Immature natural killer cell (primary cell): ENCODE data around the gene SPTBN5. TPM values are rescaled to one million over a fixed set of nuclear protein-coding genes. Genes with fewer than 3 reads are reported as not detected.
A peak's percentile ranks its signal among the peaks of the same experiment; 100 is the strongest.

Source experiments
- DNase-seq, 3 donors: peaks; one replicate each; pipeline ENCODE4 v3.0.0; 2022; ENCODE audit warnings: mixed read lengths in 1 of 3
- H3K27ac Mint-ChIP-seq, 6 donors: one replicate each; pipeline ENCODE4 v1.8.0; 2020; ENCODE audit warnings: mixed read lengths in 6 of 6, mild to moderate bottlenecking in 5 of 6, inconsistent platforms in 4 of 6, moderate library complexity in 3 of 6
- H3K27me3 Mint-ChIP-seq, 3 donors: one replicate each; pipeline ENCODE4 v1.8.0; 2020 to 2021; ENCODE audit warnings: low read depth in 3 of 3, mild to moderate bottlenecking in 3 of 3, mixed read lengths in 3 of 3, moderate library complexity in 3 of 3, inconsistent platforms in 1 of 3
- H3K36me3 Mint-ChIP-seq, 3 donors: one replicate each; pipeline ENCODE4 v1.8.0; 2020; ENCODE audit warnings: mixed read lengths in 3 of 3, inconsistent platforms in 2 of 3, mild to moderate bottlenecking in 2 of 3
- H3K4me1 Mint-ChIP-seq, 2 donors: one replicate each; pipeline ENCODE4 v1.8.0; 2020; ENCODE audit warnings: inconsistent platforms in 2 of 2, mild to moderate bottlenecking in 2 of 2, mixed read lengths in 2 of 2, moderate library complexity in 1 of 2
- H3K4me3 Mint-ChIP-seq, 5 donors: one replicate each; pipeline ENCODE4 v1.8.0; 2020; ENCODE audit warnings: mild to moderate bottlenecking in 5 of 5, mixed read lengths in 5 of 5, inconsistent platforms in 3 of 5, moderate library complexity in 3 of 5
- H3K9me3 Mint-ChIP-seq, 6 donors: one replicate each; pipeline ENCODE4 v1.8.0; 2020; ENCODE audit warnings: mild to moderate bottlenecking in 6 of 6, mixed read lengths in 6 of 6, inconsistent platforms in 4 of 6, moderate library complexity in 3 of 6
- polyA plus RNA-seq, 3 donors: library from polyadenylated mRNA; unstranded; fragments of 300-500 nt; fragmentation: Illumina TruSeq; gene quantifications; one replicate each; pipeline ENCODE4 v1.2.3, GENCODE V29; 2021

The SPTBN5 gene
- polyA plus RNA-seq, 3 donors from 2014 or later = 0.06 TPM; not detected in 2

DNA sequence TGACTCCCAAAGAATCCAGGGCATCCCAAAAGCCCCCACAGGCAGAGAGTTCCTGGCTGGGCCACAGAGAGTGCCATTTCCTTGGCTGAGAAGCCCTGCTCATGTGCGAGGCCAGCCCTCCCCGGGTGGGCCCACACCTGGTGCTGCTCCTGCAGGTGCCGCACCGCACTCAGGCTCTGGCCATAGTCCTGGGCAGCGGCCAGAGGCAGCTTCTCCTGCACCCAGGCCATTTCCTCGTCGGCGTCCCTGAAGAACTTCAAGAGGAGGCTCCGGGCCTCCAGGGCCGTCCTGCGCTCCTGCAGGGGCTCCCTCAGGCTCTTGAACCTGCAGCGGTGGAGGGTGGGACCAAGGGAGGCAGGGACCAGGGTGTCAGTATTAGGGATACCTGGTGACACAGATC lies 37.1 kb downstream of the SPTBN5 start:
- Mint-ChIP-seq H3K27ac (no peak overlapping the region), H3K4me1 (peaks cover 0 to 4% of the 10 kb centered on the region in 2 donors), H3K4me3 (no peak overlapping the region), H3K9me3 (no peaks in the 10 kb centered on the region), H3K36me3 (no peaks in the 10 kb centered on the region), H3K27me3 (peaks cover 0 to 9% (median 0%) of the 10 kb centered on the region in 3 donors)
- DNase-seq = no peak

DNA sequence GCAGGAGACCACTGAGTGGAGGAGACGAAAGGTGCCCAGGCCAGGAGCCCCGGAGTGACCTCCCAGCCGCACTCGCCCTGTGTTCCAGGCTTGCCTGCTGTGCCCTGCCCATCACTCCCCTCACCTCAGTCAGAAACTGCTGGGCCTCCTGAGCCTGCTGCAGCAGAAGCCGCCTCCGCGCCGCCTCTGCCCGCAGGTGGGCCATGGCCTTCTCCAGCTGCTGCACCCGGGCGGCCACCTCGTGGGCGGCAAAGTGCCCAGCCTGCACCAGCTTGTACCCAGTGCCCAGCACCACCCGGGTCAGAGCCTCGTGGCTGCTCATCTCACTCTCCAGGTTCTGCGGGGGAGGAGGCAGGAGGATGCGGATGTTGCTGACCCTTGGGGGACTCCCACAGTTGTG lies 37.6 kb downstream of the SPTBN5 start:
- H3K36me3 Mint-ChIP-seq = no peaks in the 10 kb centered on the region
- no peak for DNase-seq
- H3K27ac Mint-ChIP-seq = no peak overlapping the region
- peaks cover 0 to 4% of the 10 kb centered on the region in 2 donors for H3K4me1 Mint-ChIP-seq
- H3K27me3 Mint-ChIP-seq = peaks cover 0 to 9% (median 0%) of the 10 kb centered on the region in 3 donors
- no peaks in the 10 kb centered on the region for H3K9me3 Mint-ChIP-seq
- no peak overlapping the region for H3K4me3 Mint-ChIP-seq

DNA sequence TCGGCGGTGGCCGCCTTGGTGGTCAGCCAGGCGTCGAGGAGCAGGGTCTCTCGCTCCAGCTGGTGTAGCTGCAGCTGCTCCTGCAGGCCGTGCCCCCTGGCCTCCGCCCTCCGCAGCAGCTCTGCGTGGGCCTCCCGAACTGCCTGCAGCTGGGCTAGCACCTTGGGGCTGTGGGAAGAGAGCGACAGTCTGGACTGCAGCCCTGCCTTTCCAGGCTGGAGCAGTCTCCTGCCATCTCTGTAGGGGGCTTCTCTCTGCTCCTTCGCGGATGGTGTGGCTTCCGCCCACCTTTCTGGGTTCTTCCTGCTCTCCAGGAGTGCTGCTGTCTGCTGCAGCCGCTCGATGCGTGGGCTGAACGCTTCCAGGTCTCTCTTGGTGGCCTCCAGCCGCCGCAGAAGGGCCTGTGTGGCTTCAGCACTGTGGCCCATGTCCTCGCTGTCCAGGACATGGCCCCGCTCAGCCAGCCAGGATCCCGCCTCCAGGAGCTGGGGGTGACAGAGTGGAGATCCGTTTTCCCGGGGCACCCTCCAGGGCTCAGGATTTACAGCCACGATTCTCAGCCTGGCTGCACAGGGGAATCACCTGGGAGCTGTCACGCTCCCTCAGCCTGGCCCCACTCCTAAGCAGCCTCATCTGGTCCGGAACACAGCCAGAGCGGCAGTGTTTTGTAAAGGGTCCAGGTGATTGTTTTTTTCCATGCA lies 38.4 kb downstream of the SPTBN5 start:
- H3K9me3 Mint-ChIP-seq = no peaks in the 10 kb centered on the region
- H3K4me1 Mint-ChIP-seq = peaks cover 0 to 4% of the 10 kb centered on the region in 2 donors
- H3K36me3 Mint-ChIP-seq = no peaks in the 10 kb centered on the region
- H3K27me3 Mint-ChIP-seq = peaks cover 0 to 9% (median 0%) of the 10 kb centered on the region in 3 donors
- H3K27ac Mint-ChIP-seq = no peak overlapping the region
- no peak for DNase-seq
- H3K4me3 Mint-ChIP-seq = no peak overlapping the region

DNA sequence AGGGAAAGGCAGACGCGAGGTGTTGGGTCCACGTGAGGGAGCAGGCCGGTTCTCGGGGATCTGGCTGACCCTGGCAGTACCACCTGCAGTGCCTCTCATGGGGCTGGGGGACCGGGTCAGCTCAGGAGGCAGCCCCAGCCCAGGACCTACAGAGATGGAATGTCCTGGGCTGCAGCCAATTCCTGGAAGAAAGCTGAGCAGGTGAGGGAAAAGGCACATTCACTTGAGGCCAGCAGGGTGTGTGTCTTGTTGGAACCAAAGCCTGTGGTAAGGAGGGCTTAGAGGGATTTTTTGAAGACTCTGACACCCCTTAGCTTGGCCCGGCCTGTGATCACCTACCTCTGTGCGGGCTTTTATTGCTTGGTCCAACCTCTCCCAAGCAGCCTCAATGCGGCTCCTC lies 39.4 kb downstream of the SPTBN5 start:
- Mint-ChIP-seq H3K27me3 (peaks cover 0 to 9% (median 0%) of the 10 kb centered on the region in 3 donors), H3K4me3 (no peak overlapping the region), H3K27ac (no peak overlapping the region), H3K9me3 (no peaks in the 10 kb centered on the region), H3K4me1 (no peaks in the 10 kb centered on the region), H3K36me3 (no peaks in the 10 kb centered on the region)
- DNase-seq = no peak

DNA sequence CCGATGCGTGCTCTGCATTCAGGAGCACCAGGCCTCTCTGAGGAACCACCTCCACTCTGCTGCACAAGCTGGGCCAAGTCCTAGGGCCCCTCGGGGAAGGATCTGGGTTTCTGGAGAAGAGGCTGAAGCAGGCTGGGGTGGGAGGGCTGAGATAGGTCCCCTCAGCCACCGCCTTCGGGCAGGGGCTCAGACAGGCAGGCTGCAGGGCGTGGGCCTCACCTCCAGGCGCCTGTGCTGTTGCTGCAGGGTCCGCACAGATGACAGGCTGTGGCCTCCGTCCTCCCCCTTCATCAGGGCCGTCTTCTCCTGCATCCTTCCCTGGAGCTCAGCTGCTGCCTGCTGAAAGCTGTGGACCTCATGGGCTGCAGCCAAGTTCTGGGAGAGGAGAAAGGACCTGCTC lies 40.0 kb downstream of the SPTBN5 start:
- Mint-ChIP-seq H3K27me3 (peaks cover 0 to 9% (median 0%) of the 10 kb centered on the region in 3 donors), H3K36me3 (no peaks in the 10 kb centered on the region), H3K9me3 (no peaks in the 10 kb centered on the region), H3K27ac (no peak overlapping the region), H3K4me3 (no peak overlapping the region), H3K4me1 (no peaks in the 10 kb centered on the region)
- DNase-seq = no peak

DNA sequence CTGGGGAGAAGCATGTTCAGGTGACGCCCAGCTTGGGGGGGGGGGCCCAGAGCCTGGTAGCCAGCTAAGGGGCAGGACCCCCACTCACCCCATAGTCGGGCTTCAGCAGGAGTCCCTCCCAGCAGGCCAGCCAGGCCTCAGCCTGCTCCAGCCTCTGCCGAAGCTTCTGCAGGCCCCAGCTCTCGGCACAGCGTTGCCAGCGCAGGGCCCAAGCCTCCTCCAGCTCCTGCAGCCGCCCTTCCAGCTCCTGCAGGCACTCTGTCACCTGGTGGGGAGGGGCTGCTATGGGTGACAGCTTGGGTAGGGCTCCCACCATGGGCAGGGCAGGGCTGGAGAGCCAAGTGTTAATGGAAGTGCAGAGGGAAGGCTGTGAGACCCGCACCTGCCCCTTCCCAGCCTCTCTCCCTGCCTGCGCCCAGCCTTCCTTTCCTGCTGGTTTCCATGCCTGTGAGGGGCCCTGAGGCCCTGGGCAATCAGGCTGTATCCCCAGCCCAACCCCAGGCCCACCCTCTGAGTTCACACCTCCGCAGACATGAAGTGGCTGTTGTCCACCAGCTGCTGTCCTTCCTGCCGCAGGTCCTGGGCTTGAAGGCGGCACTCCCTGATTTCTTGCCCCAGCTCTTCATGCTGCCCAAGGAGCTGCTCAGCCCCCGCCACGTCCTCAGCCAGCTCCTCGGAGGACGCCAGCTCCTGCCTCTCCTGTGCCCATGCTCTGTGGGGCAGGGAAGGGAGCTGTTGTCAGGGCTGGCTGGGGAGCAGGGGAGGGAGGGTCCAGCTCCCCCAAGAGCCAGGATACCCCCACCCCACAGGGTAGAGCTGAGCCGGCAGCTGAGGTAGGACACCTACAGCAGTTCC lies 40.9 kb downstream of the SPTBN5 start:
- DNase-seq = no peak

DNA sequence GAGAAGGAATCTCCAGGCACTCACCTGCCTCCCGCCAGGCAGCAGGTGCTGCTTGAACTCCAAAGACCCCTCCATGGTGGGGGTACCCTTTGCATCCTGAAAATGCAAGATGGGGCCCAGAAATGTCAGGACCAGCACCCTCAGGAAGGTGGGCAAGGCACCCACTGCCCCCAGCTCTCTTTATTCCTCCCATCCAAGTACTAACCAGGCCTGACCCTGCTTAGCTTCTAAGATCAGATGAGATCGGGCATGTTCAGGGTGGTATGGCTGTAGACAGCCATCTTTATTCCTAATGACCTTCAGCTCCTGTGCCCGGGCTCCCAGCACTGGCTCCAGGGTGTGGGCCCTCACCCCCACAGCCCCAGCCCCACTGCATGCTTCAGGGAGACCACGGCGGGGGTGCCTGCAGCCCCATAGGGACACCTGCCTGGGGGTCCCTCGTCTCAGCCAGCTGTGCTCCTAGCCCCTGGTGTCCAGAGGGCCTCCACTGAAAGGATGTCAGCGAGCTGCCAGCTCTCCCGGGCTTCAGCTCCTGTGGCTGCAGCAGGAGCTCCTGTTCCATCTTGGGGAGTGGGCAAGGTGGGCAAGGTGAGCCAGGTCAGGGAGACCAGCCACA lies 42.0 kb downstream of the SPTBN5 start:
- Mint-ChIP-seq H3K4me3 (no peak overlapping the region), H3K27ac (peak overlapping the region in 1 of 6 donors; percentile 26), H3K9me3 (no peaks in the 10 kb centered on the region), H3K36me3 (peaks cover 0 to 7% (median 5%) of the 10 kb centered on the region in 3 donors), H3K4me1 (no peaks in the 10 kb centered on the region), H3K27me3 (peaks cover 0 to 4% (median 0%) of the 10 kb centered on the region in 3 donors)
- DNase-seq = no peak

More for the DNA sequence above, 40.9 kb downstream of the SPTBN5 start:
- no peaks in the 10 kb centered on the region for H3K4me1 Mint-ChIP-seq
- peaks cover 0 to 6% (median 5%) of the 10 kb centered on the region in 3 donors for H3K36me3 Mint-ChIP-seq
- no peak overlapping the region for H3K4me3 Mint-ChIP-seq
- H3K9me3 Mint-ChIP-seq = no peaks in the 10 kb centered on the region
- peaks cover 0 to 6% (median 0%) of the 10 kb centered on the region in 3 donors for H3K27me3 Mint-ChIP-seq
- H3K27ac Mint-ChIP-seq = no peak overlapping the region

DNA sequence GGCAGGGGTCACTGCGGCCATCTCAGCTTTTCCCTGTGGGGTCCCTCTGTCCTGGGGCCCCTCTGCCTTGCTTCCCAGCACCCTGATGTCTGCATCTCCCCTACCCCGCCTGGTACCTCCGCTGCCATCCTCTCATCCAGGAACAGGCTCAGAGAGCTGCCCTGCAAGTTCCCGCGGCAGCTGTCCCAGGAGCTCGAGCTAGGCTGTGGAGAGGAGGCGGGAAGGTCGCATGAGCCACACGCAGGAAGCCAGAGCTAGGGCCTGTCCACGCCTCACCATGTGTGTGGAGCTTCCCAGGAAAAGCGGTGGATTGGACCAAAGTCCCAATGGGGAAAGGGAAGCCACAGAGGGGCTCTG lies 42.7 kb downstream of the SPTBN5 start:
- DNase-seq = no peak
- H3K36me3 Mint-ChIP-seq = peaks cover 0 to 7% (median 5%) of the 10 kb centered on the region in 3 donors
- no peaks in the 10 kb centered on the region for H3K9me3 Mint-ChIP-seq
- H3K27me3 Mint-ChIP-seq = peaks cover 0 to 4% (median 0%) of the 10 kb centered on the region in 3 donors
- no peak overlapping the region for H3K27ac Mint-ChIP-seq
- H3K4me1 Mint-ChIP-seq = no peaks in the 10 kb centered on the region
- H3K4me3 Mint-ChIP-seq = no peak overlapping the region

DNA sequence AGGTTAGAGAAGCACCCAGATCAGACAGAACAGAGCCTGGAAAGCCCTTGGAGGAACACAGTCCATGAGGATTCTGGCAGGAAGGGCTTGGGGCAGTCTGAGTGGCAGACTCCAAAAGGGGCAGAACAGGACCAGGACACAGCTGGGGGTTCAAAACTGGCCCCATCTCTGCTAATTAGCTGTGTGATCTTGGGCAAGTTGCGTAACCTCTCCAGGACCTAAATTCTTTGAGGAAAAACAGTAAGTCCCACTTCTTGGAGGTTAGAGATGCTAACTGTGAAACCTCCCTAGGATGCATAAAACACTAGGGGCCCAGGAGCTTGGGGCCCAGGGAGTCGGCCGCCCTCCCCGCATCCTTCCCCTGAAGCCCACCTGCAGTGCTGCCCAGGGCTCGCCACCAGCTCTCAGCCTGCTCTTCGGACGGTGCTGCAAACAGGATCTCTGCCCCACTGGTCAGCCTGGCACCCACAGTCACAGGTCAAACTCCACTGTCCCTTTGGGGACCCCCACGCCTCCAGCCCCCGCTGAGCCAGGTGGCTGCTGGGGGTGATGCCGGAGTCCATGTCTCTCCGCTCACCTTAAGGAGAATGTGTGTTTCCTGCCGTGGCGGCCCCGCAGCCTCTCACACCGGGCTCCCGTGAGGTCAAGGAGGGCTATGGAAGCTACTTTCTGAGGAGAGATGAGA lies 43.2 kb downstream of the SPTBN5 start:
- Mint-ChIP-seq H3K4me3 (no peak overlapping the region), H3K36me3 (peaks cover 0 to 9% (median 5%) of the 10 kb centered on the region in 3 donors), H3K27me3 (peaks cover 0 to 3% (median 0%) of the 10 kb centered on the region in 3 donors)

DNA sequence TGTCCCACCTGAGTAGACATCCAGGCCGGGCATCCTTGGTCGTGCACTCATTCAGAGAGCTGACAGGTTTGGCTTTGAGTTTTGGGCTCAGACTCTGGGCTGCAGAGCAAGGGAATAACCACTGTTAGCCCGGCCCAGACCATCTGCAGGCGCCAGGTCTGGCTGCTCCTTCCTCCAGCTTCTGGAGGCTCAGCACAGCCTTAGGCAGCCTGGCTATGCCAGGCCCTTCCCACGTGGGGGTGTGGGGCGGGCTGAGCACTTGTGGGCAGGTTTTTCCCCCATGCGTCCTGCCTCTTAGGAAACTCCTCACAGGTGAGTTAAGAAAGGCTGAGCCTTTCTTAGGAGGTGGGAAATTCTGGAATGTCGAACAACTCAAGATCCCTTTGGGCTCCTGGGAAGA lies 44.0 kb downstream of the SPTBN5 start:
- peaks cover 0 to 10% (median 5%) of the 10 kb centered on the region in 3 donors for H3K36me3 Mint-ChIP-seq
- H3K27me3 Mint-ChIP-seq = no peaks in the 10 kb centered on the region
- H3K27ac Mint-ChIP-seq = no peak overlapping the region
- H3K9me3 Mint-ChIP-seq = no peaks in the 10 kb centered on the region
- no peaks in the 10 kb centered on the region for H3K4me1 Mint-ChIP-seq
- no peak for DNase-seq
- H3K4me3 Mint-ChIP-seq = no peak overlapping the region

More for the DNA sequence above, 43.2 kb downstream of the SPTBN5 start:
- H3K4me1 Mint-ChIP-seq = no peaks in the 10 kb centered on the region
- DNase-seq = no peak
- no peak overlapping the region for H3K27ac Mint-ChIP-seq
- H3K9me3 Mint-ChIP-seq = no peaks in the 10 kb centered on the region

DNA sequence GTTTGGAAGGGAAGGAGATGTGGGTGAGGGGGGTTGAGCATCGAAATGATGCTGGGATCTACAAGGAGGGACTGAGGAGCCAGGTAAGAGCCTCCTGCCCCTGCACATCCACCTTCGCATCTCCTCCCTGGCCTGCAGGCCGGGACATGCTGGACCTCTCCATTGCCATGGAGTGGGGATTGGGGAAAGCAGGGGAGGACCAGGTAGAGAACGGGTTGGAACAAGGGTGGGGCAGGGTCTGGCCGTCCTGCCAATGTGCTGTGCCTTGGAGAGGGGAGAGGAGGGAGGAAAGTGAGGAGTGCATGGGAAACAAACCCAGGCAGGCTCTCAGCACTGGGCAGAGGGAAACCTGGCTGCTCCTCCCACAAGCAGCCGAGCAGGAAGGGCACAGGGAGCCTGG lies 44.6 kb downstream of the SPTBN5 start:
- no peaks in the 10 kb centered on the region for H3K27me3 Mint-ChIP-seq
- no peak for DNase-seq
- no peaks in the 10 kb centered on the region for H3K9me3 Mint-ChIP-seq
- H3K4me3 Mint-ChIP-seq = no peak overlapping the region
- no peaks in the 10 kb centered on the region for H3K4me1 Mint-ChIP-seq
- H3K36me3 Mint-ChIP-seq = peaks cover 0 to 10% (median 5%) of the 10 kb centered on the region in 3 donors
- H3K27ac Mint-ChIP-seq = peak overlapping the region in 1 of 6 donors; percentile 45

DNA sequence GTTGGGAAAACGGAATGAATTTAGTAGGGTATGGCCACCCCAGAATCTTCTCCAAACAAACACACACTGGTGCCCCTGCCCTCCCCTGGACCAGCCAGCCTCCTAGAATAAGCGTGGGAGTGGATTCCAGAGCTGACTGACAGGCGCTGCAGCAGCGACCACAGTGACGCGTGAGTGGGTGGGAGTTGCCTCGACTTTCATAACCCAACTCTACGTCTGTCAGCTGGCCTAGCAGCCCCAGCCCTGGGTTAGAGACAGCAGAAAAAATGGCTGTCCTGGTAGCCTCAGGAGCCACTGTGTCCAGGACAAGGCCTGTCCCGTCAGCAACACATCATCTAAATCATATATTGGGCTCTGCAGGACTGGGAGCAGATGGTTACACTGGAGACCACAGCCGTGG lies 45.2 kb downstream of the SPTBN5 start:
- Mint-ChIP-seq H3K9me3 (no peaks in the 10 kb centered on the region), H3K4me3 (no peak overlapping the region), H3K36me3 (peaks cover 0 to 10% (median 5%) of the 10 kb centered on the region in 3 donors), H3K4me1 (no peaks in the 10 kb centered on the region), H3K27me3 (no peaks in the 10 kb centered on the region), H3K27ac (no peak overlapping the region)
- no peak for DNase-seq

DNA sequence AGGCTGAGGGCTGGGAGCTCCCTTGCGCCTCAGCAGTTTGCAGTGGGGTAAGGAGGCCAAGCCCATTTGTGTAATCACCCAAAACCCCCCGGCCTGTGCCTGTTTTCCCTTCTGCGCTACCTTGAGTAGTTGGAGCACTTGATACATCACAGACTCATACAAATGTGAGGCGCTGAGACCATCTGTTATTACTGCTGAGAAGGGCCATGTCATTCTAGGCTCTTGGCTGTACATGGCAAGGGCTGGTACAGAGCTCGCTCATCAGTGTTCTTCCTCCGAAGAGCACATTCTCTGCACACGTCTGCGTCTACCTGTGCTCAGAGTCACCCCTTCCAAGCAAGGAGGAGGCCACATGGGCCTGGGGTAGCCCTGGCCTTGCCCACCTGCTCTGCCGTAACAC lies 45.9 kb downstream of the SPTBN5 start:
- H3K9me3 Mint-ChIP-seq = no peaks in the 10 kb centered on the region
- no peak for DNase-seq
- no peaks in the 10 kb centered on the region for H3K27me3 Mint-ChIP-seq
- no peaks in the 10 kb centered on the region for H3K4me1 Mint-ChIP-seq
- H3K4me3 Mint-ChIP-seq = no peak overlapping the region
- peaks cover 0 to 13% (median 5%) of the 10 kb centered on the region in 3 donors for H3K36me3 Mint-ChIP-seq
- H3K27ac Mint-ChIP-seq = no peak overlapping the region
